Mesendoderm (in vitro differentiated cells): ENCODE data around the gene RABGAP1L.

Experiments
- DNase-seq: peaks from one replicate; pipeline ENCODE4 v3.0.0; 2013
- H2AK5ac ChIP-seq: 2 replicates; pipeline ENCODE4 v1.6.1; 2013; ENCODE audit warnings: low read length, inconsistent platforms
- H2BK120ac ChIP-seq: 2 replicates; pipeline ENCODE4 v1.6.1; 2013; ENCODE audit warnings: low read depth, mild to moderate bottlenecking, low read length, moderate library complexity, mixed read lengths
- H2BK15ac ChIP-seq: replicated peaks from 2 replicates; pipeline ENCODE4 v1.6.1; 2013; ENCODE audit warnings: low read depth, mild to moderate bottlenecking, moderate library complexity
- H2BK5ac ChIP-seq: 2 replicates; pipeline ENCODE4 v1.6.1; 2013; ENCODE audit warnings: low read length, inconsistent platforms
- H3K18ac ChIP-seq: 2 replicates; pipeline ENCODE4 v1.6.1; 2013; ENCODE audit warnings: mild to moderate bottlenecking, low read length, mixed read lengths
- H3K23ac ChIP-seq: one replicate; pipeline ENCODE4 v1.6.1; 2013; ENCODE audit warnings: low read length
- H3K27ac ChIP-seq: 2 replicates; pipeline ENCODE4 v1.5.1; 2013; ENCODE audit warnings: low read depth, mild to moderate bottlenecking, inconsistent platforms, low read length, moderate library complexity
- H3K27me3 ChIP-seq: 2 replicates; pipeline ENCODE4 v1.6.1; 2013; ENCODE audit warnings: low read length, control low read depth, mild to moderate bottlenecking, inconsistent platforms; ENCODE audit not compliant: insufficient read depth, poor library complexity
- H3K36me3 ChIP-seq: 2 replicates; pipeline ENCODE4 v1.6.1; 2013; ENCODE audit warnings: low read length, inconsistent platforms; ENCODE audit not compliant: control insufficient read depth, insufficient read depth
- H3K4ac ChIP-seq: one replicate; pipeline ENCODE4 v1.6.1; 2013; ENCODE audit warnings: low read depth, mild to moderate bottlenecking, low read length, moderate library complexity
- H3K4me1 ChIP-seq: 2 replicates; pipeline ENCODE4 v1.6.1; 2013; ENCODE audit warnings: low read depth, low read length, inconsistent platforms; ENCODE audit not compliant: control insufficient read depth
- H3K4me2 ChIP-seq: 2 replicates; pipeline ENCODE4 v1.6.1; 2013; ENCODE audit warnings: low read length
- H3K4me3 ChIP-seq: 2 replicates; pipeline ENCODE4 v1.5.1; 2013; ENCODE audit warnings: mild to moderate bottlenecking, low read length
- H3K56ac ChIP-seq: one replicate; pipeline ENCODE4 v1.6.1; 2013; ENCODE audit warnings: low read length
- H3K79me1 ChIP-seq: 2 replicates; pipeline ENCODE4 v1.6.1; 2013; ENCODE audit warnings: low read length, inconsistent platforms
- H3K79me2 ChIP-seq: 2 replicates; pipeline ENCODE4 v1.6.1; 2013; ENCODE audit warnings: mild to moderate bottlenecking, low read length; ENCODE audit not compliant: control insufficient read depth, insufficient read depth
- H3K9ac ChIP-seq: 2 replicates; pipeline ENCODE4 v1.6.1; 2013; ENCODE audit warnings: low read length, inconsistent platforms
- H4K5ac ChIP-seq: one replicate; pipeline ENCODE4 v1.6.1; 2013; ENCODE audit warnings: low read length
- H4K8ac ChIP-seq: one replicate; pipeline ENCODE4 v1.6.1; 2013; ENCODE audit warnings: low read depth, mild to moderate bottlenecking, control low read depth, low read length, moderate library complexity
- WGBS: extraction: QIAGEN DNeasy Blood & Tissue Kit; methylation state at CpG from one replicate; pipeline ENCODE4 v1.1.7; 2013; ENCODE audit warnings: low lambda C conversion rate, missing lambda C conversion rate; ENCODE audit not compliant: insufficient coverage; ENCODE audit errors: extremely low coverage; 5-methylcytosine and 5-hydroxymethylcytosine counted together

The RABGAP1L gene

DNA sequence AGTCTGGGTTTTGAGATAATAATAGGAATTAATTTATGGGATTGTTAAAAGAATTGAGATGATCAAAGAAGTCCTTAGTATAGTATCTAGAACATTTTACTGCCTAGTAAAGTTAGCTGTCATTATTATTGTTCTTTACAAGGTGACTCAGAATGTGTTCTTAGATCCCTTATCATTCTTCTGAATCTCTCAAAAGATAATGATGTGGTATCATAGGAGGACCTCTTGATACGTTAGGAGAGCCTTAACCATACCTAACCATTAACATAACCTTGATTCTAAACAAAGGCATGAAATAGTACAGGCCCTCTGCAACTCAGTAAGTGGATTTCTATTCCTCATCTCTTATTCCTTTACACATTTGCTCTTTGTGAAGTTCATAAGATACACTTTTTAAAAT is 593.8 kb downstream of the RABGAP1L start:
- Histone ChIP-seq H3K4ac (no peak overlapping the region), H2BK5ac (no peak overlapping the region), H4K8ac (no peak overlapping the region), H3K23ac (no peak overlapping the region), H3K27ac (no peak overlapping the region), H3K9ac (no peak overlapping the region), H3K4me3 (no peak overlapping the region), H3K18ac (no peak overlapping the region), H4K5ac (no peak overlapping the region), H2BK120ac (no peak overlapping the region), H2AK5ac (no peak overlapping the region), H2BK15ac (no peak overlapping the region), H3K79me2 (no peaks in the 10 kb centered on the region), H3K36me3 (no peaks in the 10 kb centered on the region), H3K4me1 (no peaks in the 10 kb centered on the region), H3K79me1 (no peaks in the 10 kb centered on the region), H3K56ac (no peak overlapping the region), H3K4me2 (no peak overlapping the region), H3K27me3 (no peaks in the 10 kb centered on the region)
- no CpG with 5 or more reads among the region's 1 CpG for WGBS
- DNase-seq = no peak

DNA sequence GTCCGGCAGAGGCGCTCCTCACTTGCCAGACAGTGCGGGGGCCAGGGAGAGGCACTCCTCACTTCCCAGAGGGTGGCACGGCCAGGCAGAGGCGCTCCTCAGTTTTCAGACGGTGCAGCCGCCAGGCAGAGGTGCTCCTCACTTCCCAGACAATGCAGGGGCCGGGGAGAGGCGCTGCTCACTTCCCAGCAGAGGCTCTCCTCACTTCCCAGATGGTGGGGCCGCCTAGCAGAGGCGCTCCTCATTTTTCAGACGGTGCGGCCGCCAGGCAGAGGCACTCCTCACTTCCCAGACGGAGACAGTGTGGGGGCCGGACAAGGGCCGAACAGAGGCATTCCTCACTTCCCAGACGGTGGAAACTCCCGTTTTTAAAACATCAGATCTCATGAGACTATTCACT is 602.0 kb downstream of the RABGAP1L start:
- H3K36me3 ChIP-seq = no peaks in the 10 kb centered on the region
- H3K56ac ChIP-seq = no peak overlapping the region
- H3K9ac ChIP-seq = no peak overlapping the region
- no peak overlapping the region for H2BK120ac ChIP-seq
- H3K4me3 ChIP-seq = no peak overlapping the region
- H3K4ac ChIP-seq = no peak overlapping the region
- H2BK15ac ChIP-seq = no peak overlapping the region
- no peak overlapping the region for H4K8ac ChIP-seq
- H3K18ac ChIP-seq = no peak overlapping the region
- no peak overlapping the region for H2AK5ac ChIP-seq
- no CpG with 5 or more reads among the region's 19 CpGs for WGBS
- DNase-seq = no peak
- H4K5ac ChIP-seq = no peak overlapping the region
- no peak overlapping the region for H3K4me2 ChIP-seq
- no peak overlapping the region for H3K27ac ChIP-seq
- no peaks in the 10 kb centered on the region for H3K27me3 ChIP-seq
- H3K79me1 ChIP-seq = no peaks in the 10 kb centered on the region
- H3K4me1 ChIP-seq = peaks cover 2% of the 10 kb centered on the region
- no peaks in the 10 kb centered on the region for H3K79me2 ChIP-seq
- H3K23ac ChIP-seq = no peak overlapping the region
- no peak overlapping the region for H2BK5ac ChIP-seq

DNA sequence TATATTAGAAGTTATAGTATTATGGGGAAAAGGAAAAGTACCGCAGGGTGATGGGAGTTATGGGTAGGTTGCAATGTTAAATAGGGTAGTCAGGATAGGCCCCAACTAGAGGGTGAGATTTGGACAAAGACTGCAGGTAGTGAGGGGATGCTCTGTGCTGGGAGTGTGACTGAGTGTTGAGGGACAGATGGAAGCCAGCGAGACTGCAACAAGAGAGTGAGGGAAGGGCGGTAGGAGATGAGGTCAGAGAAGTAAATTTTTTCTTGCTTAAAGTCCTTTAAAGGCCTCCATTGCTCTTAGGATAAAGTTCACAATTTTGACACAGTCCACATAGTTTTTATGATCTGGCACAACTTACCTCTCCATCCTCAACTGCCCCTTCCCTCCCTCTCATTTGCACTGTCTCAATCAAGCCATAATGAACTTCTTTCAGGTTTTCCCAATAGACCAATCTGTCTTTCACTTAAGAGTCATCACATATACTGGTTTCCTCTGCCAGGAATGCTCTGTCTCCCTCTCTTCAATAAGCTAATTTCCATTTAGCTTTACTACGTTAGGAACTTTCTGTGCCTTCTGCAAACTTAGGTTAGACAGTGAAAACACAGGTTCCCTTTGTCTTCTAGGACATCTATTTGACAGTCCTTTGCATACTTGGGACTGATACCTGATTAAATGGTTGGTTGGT is 602.7 kb downstream of the RABGAP1L start:
- WGBS = 100% methylated on average over 1 of the region's 4 CpGs
- Histone ChIP-seq H3K4me1 (peaks cover 2% of the 10 kb centered on the region), H2BK15ac (no peak overlapping the region), H2AK5ac (no peak overlapping the region), H4K8ac (no peak overlapping the region), H3K27me3 (no peaks in the 10 kb centered on the region), H3K36me3 (no peaks in the 10 kb centered on the region), H2BK5ac (no peak overlapping the region), H3K4ac (no peak overlapping the region), H3K18ac (no peak overlapping the region), H3K27ac (no peak overlapping the region), H3K4me3 (no peak overlapping the region), H3K79me1 (no peaks in the 10 kb centered on the region), H3K4me2 (no peak overlapping the region), H4K5ac (no peak overlapping the region), H3K9ac (no peak overlapping the region), H3K23ac (no peak overlapping the region), H3K56ac (no peak overlapping the region), H2BK120ac (no peak overlapping the region), H3K79me2 (no peaks in the 10 kb centered on the region)
- DNase-seq = no peak

DNA sequence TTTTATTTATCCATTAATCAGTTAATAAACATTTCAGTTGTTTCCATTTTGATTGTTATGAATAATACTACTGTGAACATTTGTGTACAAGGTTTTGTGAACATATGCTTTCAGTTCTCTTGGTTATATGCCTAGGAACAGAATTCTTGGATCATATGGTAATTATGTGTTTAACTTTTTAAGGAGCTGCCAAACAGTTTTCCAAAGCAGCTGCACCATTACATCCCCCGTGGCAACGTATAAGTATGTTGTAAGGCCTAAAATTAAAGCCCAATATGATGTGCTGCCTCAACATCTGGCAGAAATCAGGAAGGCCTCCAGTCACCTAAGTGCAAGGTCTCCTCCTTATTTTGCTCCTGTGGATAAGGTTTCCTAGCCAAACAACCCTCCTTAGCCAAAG is 604.9 kb downstream of the RABGAP1L start:
- Histone ChIP-seq H2BK15ac (no peak overlapping the region), H2BK5ac (no peak overlapping the region), H3K27ac (no peak overlapping the region), H3K79me2 (no peaks in the 10 kb centered on the region), H3K27me3 (no peaks in the 10 kb centered on the region), H3K79me1 (no peaks in the 10 kb centered on the region), H3K9ac (no peak overlapping the region), H4K8ac (no peak overlapping the region), H3K18ac (no peak overlapping the region), H3K23ac (no peak overlapping the region), H3K4me3 (no peak overlapping the region), H3K4me1 (peaks cover 2% of the 10 kb centered on the region), H2AK5ac (no peak overlapping the region), H3K4ac (no peak overlapping the region), H3K36me3 (no peaks in the 10 kb centered on the region), H2BK120ac (no peak overlapping the region), H4K5ac (no peak overlapping the region), H3K56ac (no peak overlapping the region), H3K4me2 (no peak overlapping the region)
- WGBS = no CpG with 5 or more reads among the region's 2 CpGs
- DNase-seq = no peak

DNA sequence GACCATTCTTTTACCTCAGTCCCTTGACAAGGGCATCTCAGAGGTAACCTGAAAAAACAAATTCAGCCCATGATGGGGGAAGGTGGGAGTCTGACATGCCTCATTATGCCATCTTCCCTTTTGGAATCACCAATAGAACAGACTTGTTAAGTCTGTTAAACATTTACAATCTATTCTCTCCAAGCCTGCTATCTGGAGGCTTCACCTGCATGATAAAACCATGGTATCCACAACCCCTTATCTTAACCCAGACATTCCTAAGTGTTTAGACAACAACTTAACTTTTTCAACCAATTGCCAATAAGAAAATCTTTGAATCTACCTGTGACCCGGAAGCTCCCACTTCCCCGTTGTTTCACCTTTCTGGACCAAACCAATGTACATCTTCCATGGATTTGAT is 607.4 kb downstream of the RABGAP1L start:
- Histone ChIP-seq H3K27ac (no peak overlapping the region), H3K4ac (no peak overlapping the region), H3K56ac (no peak overlapping the region), H2BK120ac (no peak overlapping the region), H3K79me1 (no peaks in the 10 kb centered on the region), H3K36me3 (no peaks in the 10 kb centered on the region), H2BK15ac (no peak overlapping the region), H4K5ac (no peak overlapping the region), H2BK5ac (no peak overlapping the region), H3K18ac (peak overlapping the region; percentile 14), H4K8ac (no peak overlapping the region), H2AK5ac (no peak overlapping the region), H3K27me3 (no peaks in the 10 kb centered on the region), H3K4me2 (no peak overlapping the region), H3K4me1 (peaks cover 2% of the 10 kb centered on the region), H3K9ac (no peak overlapping the region), H3K79me2 (no peaks in the 10 kb centered on the region), H3K4me3 (no peak overlapping the region), H3K23ac (no peak overlapping the region)
- peak; percentile 91 for DNase-seq
- no CpG with 5 or more reads among the region's 2 CpGs for WGBS

DNA sequence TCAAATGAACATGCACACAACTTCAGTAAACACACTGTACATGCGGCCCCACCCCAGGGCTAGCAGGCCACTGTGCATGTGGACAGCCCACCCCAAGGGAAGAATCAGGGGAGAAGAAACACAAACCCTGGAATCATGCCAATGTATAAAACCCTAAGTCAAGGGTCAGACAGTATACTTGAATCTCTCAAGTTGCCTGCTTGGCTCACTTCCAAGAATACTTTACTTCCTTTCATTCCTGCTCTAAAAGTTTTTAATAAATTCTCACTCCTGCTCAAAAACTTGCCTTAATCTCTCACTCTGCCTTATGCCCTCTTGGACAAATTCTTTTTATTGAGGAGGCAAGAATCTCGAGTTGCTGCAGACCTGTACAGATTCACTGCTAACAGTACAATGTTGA is 609.2 kb downstream of the RABGAP1L start:
- no peak overlapping the region for H4K8ac ChIP-seq
- H3K4me1 ChIP-seq = peaks cover 2% of the 10 kb centered on the region
- H2BK5ac ChIP-seq = no peak overlapping the region
- no peak overlapping the region for H3K4ac ChIP-seq
- no peak overlapping the region for H3K56ac ChIP-seq
- H3K4me2 ChIP-seq = no peak overlapping the region
- no peak overlapping the region for H4K5ac ChIP-seq
- H3K23ac ChIP-seq = no peak overlapping the region
- no peaks in the 10 kb centered on the region for H3K27me3 ChIP-seq
- WGBS = no CpG with 5 or more reads among the region's 2 CpGs
- no peaks in the 10 kb centered on the region for H3K79me1 ChIP-seq
- H2BK120ac ChIP-seq = no peak overlapping the region
- DNase-seq = no peak
- H3K9ac ChIP-seq = no peak overlapping the region
- no peak overlapping the region for H2AK5ac ChIP-seq
- H3K79me2 ChIP-seq = no peaks in the 10 kb centered on the region
- no peak overlapping the region for H3K18ac ChIP-seq
- H3K4me3 ChIP-seq = no peak overlapping the region
- H3K36me3 ChIP-seq = no peaks in the 10 kb centered on the region
- no peak overlapping the region for H3K27ac ChIP-seq
- H2BK15ac ChIP-seq = no peak overlapping the region
